Measurements from ENCODE around the gene ALS2.

GRCh38 chr2:201696151-201696659, 84.5 kb downstream of the ALS2 start:
- TF ChIP-seq GATA3 (IDR thresholded peaks at IDR 0.05; ENCODE audit: low read depth, low read length) = no peak
- no peak for TF ChIP-seq GATA2 (IDR thresholded peaks at IDR 0.05; ENCODE audit: low read depth, low read length)
